ENCODE measurements around the gene ERC2.

- TF ChIP-seq POLR2A (IDR thresholded peaks at IDR 0.05) (no peak), CTCF (IDR thresholded peaks at IDR 0.05) (no peak)
These were observed 860.4 kb downstream of the ERC2 start for GRCh38 chr3:55607844-55608243.
